Measurements from ENCODE around the gene ZC3HAV1L.

The ZC3HAV1L gene

GRCh38 chr7:139061416-139061815, 25.6 kb upstream of the ZC3HAV1L start:
- Histone ChIP-seq H3K27me3 (ENCODE audit: insufficient read depth, low read length) (no peaks in the 10 kb centered on the region), H2AFZ (ENCODE audit: low read length) (no peak overlapping the region), H3K9me3 (ENCODE audit: low read length) (no peaks in the 10 kb centered on the region), H3F3A (ENCODE audit: insufficient read depth, low read length) (no peaks in the 10 kb centered on the region), H3K9me2 (ENCODE audit: low read depth, low read length) (no peaks in the 10 kb centered on the region), H3K4me2 (ENCODE audit: low read length) (no peak overlapping the region), H3K27ac (ENCODE audit: low read depth, low read length, poor library complexity, severe bottlenecking) (no peak overlapping the region), H3K4me1 (ENCODE audit: insufficient read depth, low read length, severe bottlenecking) (no peaks in the 10 kb centered on the region), H4K20me1 (ENCODE audit: insufficient read depth, low read length) (no peaks in the 10 kb centered on the region), H3K79me2 (ENCODE audit: insufficient read depth, low read length) (no peaks in the 10 kb centered on the region), H3K9ac (ENCODE audit: low read length) (no peak overlapping the region), H3K36me3 (ENCODE audit: insufficient read depth, low read length) (peaks cover 26% of the 10 kb centered on the region; the same call in 1 of the 2 replicates), H3K4me3 (ENCODE audit: low read depth, low read length, poor library complexity, severe bottlenecking) (no peak overlapping the region)
- TF ChIP-seq EZH2 (IDR thresholded peaks at IDR 0.05; ENCODE audit: borderline replicate concordance, low read length) (no peak), CTCF (IDR thresholded peaks at IDR 0.05; ENCODE audit: low read length) (no peak)

DNA sequence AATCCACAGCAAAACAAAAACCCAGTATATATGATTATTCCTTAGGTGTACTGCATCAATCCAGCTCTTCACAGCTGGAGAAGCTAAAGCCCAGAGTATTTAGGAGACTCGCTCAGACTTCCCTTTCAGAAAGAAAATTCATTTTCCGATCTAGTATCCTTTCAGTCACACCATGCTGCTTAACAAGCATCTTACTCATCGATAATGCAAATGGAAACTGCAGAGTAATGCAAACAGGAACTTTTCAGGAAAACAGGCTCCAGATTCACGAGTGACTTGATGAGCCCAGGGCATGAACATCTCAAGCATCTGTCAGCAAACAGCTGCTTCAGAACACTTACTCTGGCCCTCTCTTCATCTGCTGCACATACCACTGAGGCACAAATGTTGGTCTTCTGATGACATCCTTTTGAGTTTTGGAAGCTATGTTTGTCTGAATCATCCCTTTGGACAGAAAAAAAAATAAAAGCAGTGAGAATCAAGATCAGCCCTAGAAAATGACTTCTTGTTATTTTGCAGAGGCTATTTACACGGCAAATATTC, 24.9 kb upstream of the ZC3HAV1L start:
- Histone ChIP-seq H3K9me2 (ENCODE audit: low read depth, low read length) (no peaks in the 10 kb centered on the region), H3K36me3 (ENCODE audit: insufficient read depth, low read length) (peaks cover 26% of the 10 kb centered on the region; the same call in 1 of the 2 replicates), H3K27me3 (ENCODE audit: insufficient read depth, low read length) (no peaks in the 10 kb centered on the region), H3K9ac (ENCODE audit: low read length) (no peak overlapping the region), H3K4me2 (ENCODE audit: low read length) (no peak overlapping the region), H4K20me1 (ENCODE audit: insufficient read depth, low read length) (no peaks in the 10 kb centered on the region), H3K4me1 (ENCODE audit: insufficient read depth, low read length, severe bottlenecking) (no peaks in the 10 kb centered on the region), H3F3A (ENCODE audit: insufficient read depth, low read length) (no peaks in the 10 kb centered on the region), H3K27ac (ENCODE audit: low read depth, low read length, poor library complexity, severe bottlenecking) (no peak overlapping the region), H3K4me3 (ENCODE audit: low read depth, low read length, poor library complexity, severe bottlenecking) (no peak overlapping the region), H3K79me2 (ENCODE audit: insufficient read depth, low read length) (no peaks in the 10 kb centered on the region), H2AFZ (ENCODE audit: low read length) (no peak overlapping the region), H3K9me3 (ENCODE audit: low read length) (no peaks in the 10 kb centered on the region)
- no peak for TF ChIP-seq CTCF (IDR thresholded peaks at IDR 0.05; ENCODE audit: low read length)

DNA sequence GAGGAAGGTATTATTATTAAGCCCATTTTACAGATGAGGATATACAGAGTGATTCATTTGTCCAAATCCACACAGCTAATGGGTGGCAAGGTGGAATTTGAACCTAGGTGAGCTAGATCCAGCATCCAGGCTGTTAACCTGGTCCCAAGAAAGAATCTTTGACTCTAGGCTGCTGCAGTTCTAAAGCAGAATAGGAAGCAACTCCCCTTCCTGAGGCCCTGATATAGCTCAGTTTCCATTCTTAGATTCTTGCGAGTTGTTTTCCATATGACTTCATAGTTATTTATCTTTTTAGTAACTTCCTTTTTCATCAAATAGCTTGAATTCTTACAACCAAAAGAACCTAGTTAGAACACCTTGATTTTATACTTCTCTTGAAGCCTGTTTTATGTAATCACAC, 24.1 kb upstream of the ZC3HAV1L start:
- TF ChIP-seq EZH2 (IDR thresholded peaks at IDR 0.05; ENCODE audit: borderline replicate concordance, low read length) (no peak), CTCF (IDR thresholded peaks at IDR 0.05; ENCODE audit: low read length) (no peak)
- Histone ChIP-seq H4K20me1 (ENCODE audit: insufficient read depth, low read length) (no peaks in the 10 kb centered on the region), H3K36me3 (ENCODE audit: insufficient read depth, low read length) (peaks cover 23% of the 10 kb centered on the region; the same call in 1 of the 2 replicates)

More for the DNA sequence above, 24.1 kb upstream of the ZC3HAV1L start:
- no peaks in the 10 kb centered on the region for H3K79me2 ChIP-seq (ENCODE audit: insufficient read depth, low read length)
- no peaks in the 10 kb centered on the region for H3F3A ChIP-seq (ENCODE audit: insufficient read depth, low read length)
- no peaks in the 10 kb centered on the region for H3K9me2 ChIP-seq (ENCODE audit: low read depth, low read length)
- no peak overlapping the region for H3K27ac ChIP-seq (ENCODE audit: low read depth, low read length, poor library complexity, severe bottlenecking)
- H3K9me3 ChIP-seq (ENCODE audit: low read length) = no peaks in the 10 kb centered on the region
- H3K9ac ChIP-seq (ENCODE audit: low read length) = no peak overlapping the region
- H3K27me3 ChIP-seq (ENCODE audit: insufficient read depth, low read length) = no peaks in the 10 kb centered on the region
- H3K4me3 ChIP-seq (ENCODE audit: low read depth, low read length, poor library complexity, severe bottlenecking) = no peak overlapping the region
- no peaks in the 10 kb centered on the region for H3K4me1 ChIP-seq (ENCODE audit: insufficient read depth, low read length, severe bottlenecking)
- no peak overlapping the region for H2AFZ ChIP-seq (ENCODE audit: low read length)
- no peak overlapping the region for H3K4me2 ChIP-seq (ENCODE audit: low read length)

Data from OCI-LY1 (cell line).